GM19099 (cell line): ENCODE measurements around the gene KIF6.

Experiments used
- POLR2A ChIP-seq: IDR thresholded peaks from 3 replicates; pipeline ENCODE4 v1.6.1; 2011; ENCODE audit warnings: low read depth; ENCODE audit not compliant: insufficient read length; ENCODE audit errors: extremely low read depth

Gene KIF6

DNA sequence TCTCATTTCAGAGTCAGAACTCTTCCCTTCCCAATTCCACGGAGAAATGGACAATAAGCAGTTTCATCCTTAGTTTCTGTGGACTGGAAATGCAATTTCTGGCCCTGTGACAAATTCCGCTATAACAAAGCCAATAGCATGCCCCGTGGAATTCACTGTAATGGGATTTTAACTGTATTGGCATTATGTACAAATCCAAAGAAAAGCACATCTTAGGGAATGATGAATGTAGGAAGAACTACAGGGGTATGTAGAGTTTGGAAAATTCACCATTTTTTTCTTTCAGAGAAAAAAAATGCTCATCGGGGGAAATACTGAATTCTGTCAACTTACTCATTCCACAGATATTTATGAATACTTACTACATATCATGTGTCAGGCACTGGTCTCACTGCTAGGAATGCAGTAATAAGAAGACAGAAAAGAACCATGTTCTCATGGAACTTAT is 43.5 kb downstream of the KIF6 start:
- TF ChIP-seq POLR2A = no peak

GRCh38 chr6:39678914-39679313 is 46.3 kb downstream of the KIF6 start:
- TF ChIP-seq POLR2A = no peak

- TF ChIP-seq POLR2A = no peak
These were observed 54.7 kb downstream of the KIF6 start for GRCh38 chr6:39670519-39670918.

DNA sequence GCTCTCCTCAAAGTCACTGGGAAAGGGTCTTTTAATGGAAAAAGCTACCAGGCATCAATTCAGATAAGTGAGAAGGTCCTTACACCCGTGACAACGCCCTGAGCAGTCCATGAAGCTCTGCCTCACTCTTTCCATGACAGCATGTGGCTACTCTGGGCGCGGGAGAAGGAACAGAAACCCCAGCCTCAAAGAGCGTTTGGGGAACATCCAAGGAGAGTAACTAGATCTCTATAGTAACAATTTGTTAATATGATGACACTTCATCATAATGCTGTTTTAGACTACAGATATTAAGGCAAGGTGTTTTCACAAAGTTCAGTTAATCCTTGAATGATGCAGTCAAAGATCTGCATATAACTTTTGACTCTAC is 55.2 kb downstream of the KIF6 start:
- no peak for TF ChIP-seq POLR2A

DNA sequence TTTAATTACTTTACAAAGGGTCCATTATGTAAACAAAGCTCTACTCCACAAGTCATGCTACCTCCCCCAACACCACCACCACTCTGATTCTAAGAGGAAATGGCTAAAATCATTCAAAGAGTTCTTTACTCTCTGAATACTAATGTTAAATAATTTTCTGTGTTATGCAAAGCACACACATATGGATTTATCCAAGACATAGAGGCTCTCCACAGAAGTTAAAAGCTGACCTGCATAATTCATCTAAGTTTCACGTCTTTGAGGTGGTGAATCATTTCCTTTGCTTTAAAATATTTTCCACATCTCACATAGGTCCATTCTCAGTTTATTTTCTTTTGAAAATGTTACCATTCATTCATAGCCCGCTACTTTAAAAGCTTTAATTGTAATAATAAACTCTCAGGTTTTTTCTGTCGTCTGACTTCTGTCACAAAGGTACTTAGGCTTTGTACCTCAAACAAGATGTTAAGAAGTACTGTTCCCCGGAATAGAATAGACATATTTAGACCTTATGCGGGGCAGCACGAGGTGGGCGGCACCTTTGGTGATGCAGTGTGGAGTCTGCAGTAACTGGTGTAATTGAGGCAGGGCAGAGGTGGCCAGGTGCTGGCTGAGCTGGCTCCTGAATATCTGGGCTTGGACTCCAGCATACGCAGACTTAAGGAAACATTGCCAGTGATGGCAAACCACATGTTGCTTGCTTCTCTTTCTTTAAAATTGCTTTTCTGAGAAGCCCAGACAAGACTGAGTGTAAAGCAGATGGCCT is 55.8 kb downstream of the KIF6 start:
- no peak for TF ChIP-seq POLR2A

DNA sequence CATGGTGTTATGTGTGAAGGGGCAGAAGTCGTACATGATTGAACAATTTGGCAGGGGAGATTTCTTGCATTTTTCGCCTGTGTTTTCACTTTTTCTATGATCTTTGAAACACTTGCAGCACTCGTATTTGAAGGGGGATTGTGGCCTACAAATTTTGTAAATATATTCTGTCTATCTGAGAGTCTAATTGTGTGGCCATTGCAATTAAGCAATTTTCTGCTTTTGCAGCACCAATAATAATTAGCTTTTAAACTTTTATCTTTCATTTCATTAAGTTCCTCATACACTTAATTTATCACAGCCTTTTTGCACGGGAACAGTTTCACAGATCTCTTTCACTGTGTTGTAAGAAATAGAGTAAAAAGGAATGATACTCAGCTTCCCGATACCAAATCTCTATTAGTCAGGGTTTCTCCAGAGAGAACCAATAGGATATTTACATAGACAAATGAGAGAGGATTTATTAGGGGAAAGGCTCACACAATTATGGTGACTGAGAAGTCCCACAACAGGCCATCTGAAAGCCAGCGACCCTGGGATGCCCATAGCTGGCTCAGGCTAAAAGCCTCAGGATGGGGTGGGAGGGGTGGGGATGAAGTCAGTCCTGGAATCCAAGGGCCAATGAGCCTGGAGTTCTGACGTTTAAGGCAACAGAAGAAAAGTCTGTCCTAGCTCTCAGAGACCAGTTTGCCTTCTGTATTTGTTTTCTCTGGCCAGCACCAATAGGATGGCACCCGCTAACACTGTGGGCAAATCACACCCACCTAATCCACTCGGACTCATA is 58.3 kb downstream of the KIF6 start:
- no peak for TF ChIP-seq POLR2A

GRCh38 chr6:39665861-39666260 is 59.3 kb downstream of the KIF6 start:
- no peak for TF ChIP-seq POLR2A

DNA sequence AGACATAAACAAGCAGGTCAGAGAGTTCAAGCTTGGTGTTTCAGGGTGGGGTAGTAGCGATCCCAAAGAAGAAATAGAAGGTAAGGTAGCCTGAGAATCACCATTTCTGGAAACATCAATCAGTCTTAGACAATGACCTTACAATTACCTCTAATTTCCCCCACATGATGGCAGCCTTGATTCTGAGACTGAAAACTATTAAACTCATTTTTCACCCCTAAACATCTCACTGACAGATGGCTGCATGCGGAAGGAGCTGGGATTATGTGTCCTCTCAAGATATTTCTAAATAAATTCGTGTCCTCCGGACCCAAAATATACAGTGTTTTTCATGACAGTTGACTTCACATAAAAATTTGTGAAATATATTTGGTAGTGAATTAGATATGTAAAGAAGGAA is 61.0 kb downstream of the KIF6 start:
- TF ChIP-seq POLR2A = no peak

DNA sequence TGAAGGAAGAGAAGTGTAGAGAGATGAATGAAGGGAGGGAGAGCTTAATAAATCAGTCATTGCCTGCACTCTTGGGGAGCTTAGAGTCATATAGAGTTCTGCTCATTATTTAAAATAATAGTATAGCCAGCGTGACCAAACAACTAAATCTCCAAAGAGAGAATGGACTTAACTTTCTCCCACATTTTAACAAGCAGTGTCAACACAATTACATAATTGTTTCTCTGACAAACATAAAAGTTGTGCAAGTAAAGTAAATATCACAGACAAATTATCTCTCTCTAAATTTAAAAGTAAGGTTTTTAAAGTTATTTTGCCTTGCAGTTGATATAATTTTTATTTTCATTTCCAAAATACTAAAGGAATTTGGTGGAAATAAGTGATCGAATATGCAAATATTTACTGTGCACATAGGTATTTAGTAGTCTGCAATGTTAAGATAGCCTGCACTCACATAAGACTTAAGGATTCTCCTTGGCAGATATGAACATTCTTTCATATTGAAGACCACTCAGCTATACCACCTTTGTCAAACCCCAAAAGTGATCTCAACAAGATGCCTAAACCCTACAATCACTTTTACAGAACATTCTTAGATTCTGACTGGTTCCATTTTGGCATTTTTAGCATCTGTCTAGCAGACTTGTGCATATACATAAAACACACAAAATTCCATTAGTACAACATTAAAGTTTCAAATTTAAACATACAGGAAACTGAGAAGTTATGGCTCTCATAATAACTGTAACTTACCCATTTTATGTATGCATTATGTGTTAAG is 67.7 kb downstream of the KIF6 start:
- no peak for TF ChIP-seq POLR2A

GRCh38 chr6:39654121-39654520 is 71.1 kb downstream of the KIF6 start:
- TF ChIP-seq POLR2A = no peak

DNA sequence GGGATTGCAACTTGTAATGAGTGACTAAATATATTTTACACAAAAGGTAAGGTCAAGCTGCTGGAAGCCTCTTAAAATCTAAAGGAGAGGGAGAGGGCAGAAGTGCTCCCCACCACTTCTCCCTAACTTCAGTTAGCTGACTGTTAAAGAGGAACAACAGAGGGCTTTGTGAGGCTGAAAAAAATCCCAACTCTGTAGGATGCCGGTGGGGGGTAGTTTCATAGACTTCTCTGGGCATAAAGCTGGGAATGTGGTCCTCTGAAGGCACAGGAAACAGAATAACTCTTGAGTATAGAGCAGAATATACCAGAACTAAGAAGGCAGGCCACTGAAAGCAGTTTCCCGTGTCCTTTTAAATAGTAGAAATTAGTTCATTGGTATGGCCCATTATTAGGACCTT is 71.6 kb downstream of the KIF6 start:
- no peak for TF ChIP-seq POLR2A

DNA sequence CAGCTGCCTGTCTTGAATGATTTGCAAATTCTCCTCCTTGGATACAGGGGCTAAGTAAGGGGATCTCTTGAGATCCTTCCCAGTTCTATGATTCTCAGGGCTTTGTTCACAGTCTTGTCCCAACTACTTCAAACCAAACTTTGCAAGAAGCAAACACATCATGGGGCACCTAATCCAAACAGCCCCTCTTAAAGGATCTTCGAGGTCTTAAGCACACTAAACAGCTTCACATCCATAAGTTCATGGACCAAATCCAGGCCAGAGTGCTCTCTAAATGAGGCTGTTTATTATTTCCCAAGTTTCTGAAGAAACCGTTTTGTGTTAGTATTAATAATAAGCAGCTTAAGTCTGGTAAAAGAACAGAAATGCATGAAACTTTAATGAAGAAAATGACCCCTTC is 75.2 kb downstream of the KIF6 start:
- TF ChIP-seq POLR2A = no peak

GRCh38 chr6:39646751-39647420 is 78.3 kb downstream of the KIF6 start:
- no peak for TF ChIP-seq POLR2A

DNA sequence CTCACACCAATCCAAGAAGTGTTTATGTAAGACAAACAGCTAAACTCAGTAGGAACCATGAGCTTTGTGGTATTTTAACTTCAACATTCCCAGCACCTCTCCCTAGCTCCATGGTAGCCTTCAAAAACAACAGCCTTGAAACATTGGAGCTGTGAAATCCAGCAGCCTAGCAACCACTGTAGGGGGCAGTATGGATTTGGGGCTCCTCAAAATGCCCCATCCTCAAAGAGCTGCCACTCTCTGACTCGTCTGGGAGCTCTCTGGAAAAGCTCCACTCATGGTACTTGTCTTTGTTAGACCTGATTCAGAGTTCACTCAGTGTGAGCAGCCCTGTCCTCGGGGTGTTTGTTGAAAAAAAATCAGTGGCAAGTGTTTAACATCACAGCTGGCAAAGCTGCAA is 82.9 kb downstream of the KIF6 start:
- no peak for TF ChIP-seq POLR2A
